Liver (tissue), 9 donors: ENCODE results near the gene MCF2L. TPM values are rescaled to one million over a fixed set of nuclear protein-coding genes. Genes with fewer than 3 reads are reported as not detected.

Experiments used
- DNase-seq: peaks from one replicate; pipeline ENCODE4 v3.0.0-alpha.2; 2017; ENCODE audit warnings: low spot score
- H3K27ac ChIP-seq, 2 donors: one replicate each; pipeline ENCODE4 v1.7.0; 2013; ENCODE audit warnings: inconsistent platforms in 2 of 2, low read length in 2 of 2, control low read depth in 1 of 2, low read depth in 1 of 2, mild to moderate bottlenecking in 1 of 2
- H3K27me3 ChIP-seq, 4 donors: one replicate each; pipeline versions ENCODE4 v1.6.1 to v1.7.0; 2013; ENCODE audit warnings: low read length in 3 of 4, inconsistent platforms in 1 of 4, mild to moderate bottlenecking in 1 of 4, moderate library complexity in 1 of 4; ENCODE audit not compliant: control insufficient read depth in 4 of 4, insufficient read depth in 4 of 4
- H3K36me3 ChIP-seq, 4 donors: one replicate each; pipeline versions ENCODE4 v1.6.1 to v1.7.0; 2013; ENCODE audit warnings: low read length in 3 of 4, mild to moderate bottlenecking in 3 of 4, low read depth in 1 of 4, moderate library complexity in 1 of 4; ENCODE audit not compliant: control insufficient read depth in 4 of 4, insufficient read depth in 3 of 4
- H3K4me1 ChIP-seq, 4 donors: one replicate each; pipeline versions ENCODE4 v1.6.1 to v1.7.0; 2013; ENCODE audit warnings: low read length in 3 of 4, mild to moderate bottlenecking in 3 of 4, moderate library complexity in 1 of 4; ENCODE audit not compliant: control insufficient read depth in 4 of 4, insufficient read depth in 4 of 4
- H3K4me3 ChIP-seq, 3 donors: one replicate each; pipeline versions ENCODE4 v1.6.1 to v1.7.0; 2013; ENCODE audit warnings: low read length in 3 of 3, control low read depth in 1 of 3, low read depth in 1 of 3, mild to moderate bottlenecking in 1 of 3
- H3K9ac ChIP-seq, 2 donors: one replicate each; pipeline ENCODE4 v1.7.0; 2013; ENCODE audit warnings: low read length in 2 of 2, mild to moderate bottlenecking in 2 of 2, moderate library complexity in 2 of 2, control low read depth in 1 of 2, low read depth in 1 of 2
- H3K9me3 ChIP-seq, 4 donors: one replicate each; pipeline versions ENCODE4 v1.6.1 to v1.7.0; 2013; ENCODE audit warnings: low read length in 3 of 4; ENCODE audit not compliant: control insufficient read depth in 4 of 4
- EGR1 ChIP-seq, 2 donors: IDR thresholded peaks; 2 replicates each; pipeline ENCODE4 v1.6.1; 2016 to 2018; ENCODE audit warnings: antibody characterized with exemption in 2 of 2, low read depth in 2 of 2
- FOXA2 ChIP-seq: IDR thresholded peaks from 2 replicates; pipeline ENCODE4 v1.6.1; 2016; ENCODE audit warnings: antibody characterized with exemption
- GABPA ChIP-seq, 2 donors: IDR thresholded peaks in 1 of 2; conservative IDR thresholded peaks in 1 of 2; 2 replicates each; pipeline ENCODE4 v1.6.1; 2016; ENCODE audit warnings: antibody characterized with exemption in 2 of 2, mild to moderate bottlenecking in 1 of 2, moderate library complexity in 1 of 2
- HNF4A ChIP-seq, 2 donors: conservative IDR thresholded peaks; 2 replicates each; pipeline ENCODE4 v1.6.1; 2016; ENCODE audit warnings: antibody characterized with exemption in 2 of 2, mild to moderate bottlenecking in 2 of 2
- HNF4G ChIP-seq: IDR thresholded peaks from 2 replicates; pipeline ENCODE4 v1.6.1; 2016; ENCODE audit warnings: antibody characterized with exemption
- JUND ChIP-seq, 2 donors: IDR thresholded peaks; 2 replicates each; pipeline ENCODE4 v1.6.1; 2016; ENCODE audit warnings: antibody characterized with exemption in 2 of 2
- MAX ChIP-seq: IDR thresholded peaks from 2 replicates; pipeline ENCODE4 v1.6.1; 2016; ENCODE audit warnings: antibody characterized with exemption
- NR2F2 ChIP-seq: IDR thresholded peaks from 2 replicates; pipeline ENCODE4 v1.6.1; 2016; ENCODE audit warnings: antibody characterized with exemption
- RAD21 ChIP-seq, 2 donors: IDR thresholded peaks; 2 replicates each; pipeline ENCODE4 v1.6.1; 2016; ENCODE audit warnings: antibody characterized with exemption in 2 of 2, mild to moderate bottlenecking in 2 of 2
- REST ChIP-seq: IDR thresholded peaks from 2 replicates; pipeline ENCODE4 v1.6.1; 2016; ENCODE audit warnings: antibody characterized with exemption, mild to moderate bottlenecking
- RXRA ChIP-seq, 2 donors: IDR thresholded peaks; 2 replicates each; pipeline ENCODE4 v1.6.1; 2017 to 2018; ENCODE audit warnings: antibody characterized with exemption in 2 of 2, mild to moderate bottlenecking in 1 of 2
- SP1 ChIP-seq: IDR thresholded peaks from 2 replicates; pipeline ENCODE4 v1.6.1; 2018; ENCODE audit warnings: antibody characterized with exemption, mild to moderate bottlenecking
- TAF1 ChIP-seq: conservative IDR thresholded peaks from 2 replicates; pipeline ENCODE4 v1.6.1; 2016; ENCODE audit warnings: antibody characterized with exemption, mild to moderate bottlenecking
- YY1 ChIP-seq: IDR thresholded peaks from 2 replicates; pipeline ENCODE4 v1.6.1; 2016; ENCODE audit warnings: antibody characterized with exemption, mild to moderate bottlenecking
- WGBS: extraction: QIAGEN DNeasy Blood & Tissue Kit; methylation state at CpG from one replicate; pipeline ENCODE4 v1.1.7; 2013; 5-methylcytosine and 5-hydroxymethylcytosine counted together
- polyA plus RNA-seq, 2 donors: library from polyadenylated mRNA; stranded (reverse) in 1 of 2; unstranded in 1 of 2; fragments of 200-250 nt in 1 of 2; fragments of >200 nt in 1 of 2; fragmentation: Nextera tagmentation in 1 of 2; extraction: Ambion mirVana in 1 of 2; gene quantifications; one replicate each; pipeline versions ENCODE4 v1.2.1 to v1.2.3, GENCODE V29; 2013 to 2015
- total RNA-seq, 2 donors: library from RNA; depleted of rRNA; stranded (reverse); fragments of >200 nt; gene quantifications; one replicate each; pipeline ENCODE4 v1.2.3, GENCODE V29; 2014
- TF ChIP-seq, protein P1 (sequence below): IDR thresholded peaks from 2 replicates; pipeline ENCODE4 v1.6.1; 2016; ENCODE audit warnings: antibody characterized with exemption
- TF ChIP-seq, protein P2 (sequence below): IDR thresholded peaks from 2 replicates; pipeline ENCODE4 v1.6.1; 2016; ENCODE audit warnings: antibody characterized with exemption
- donor health status: healthy.
- donor health status: healthy.
- donor health status: healthy.
- donor health status: healthy.
- donor health status: healthy.

MCF2L gene
- total and polyA plus RNA-seq, 4 donors: 2.9 to 12.8 (median 7.1) TPM

GRCh38 chr13:113027566-113027965, 58.6 kb downstream of the MCF2L start:
- H3K4me1 ChIP-seq: peaks cover 10 to 21% (median 15%) of the 10 kb centered on the region in 4 donors

DNA sequence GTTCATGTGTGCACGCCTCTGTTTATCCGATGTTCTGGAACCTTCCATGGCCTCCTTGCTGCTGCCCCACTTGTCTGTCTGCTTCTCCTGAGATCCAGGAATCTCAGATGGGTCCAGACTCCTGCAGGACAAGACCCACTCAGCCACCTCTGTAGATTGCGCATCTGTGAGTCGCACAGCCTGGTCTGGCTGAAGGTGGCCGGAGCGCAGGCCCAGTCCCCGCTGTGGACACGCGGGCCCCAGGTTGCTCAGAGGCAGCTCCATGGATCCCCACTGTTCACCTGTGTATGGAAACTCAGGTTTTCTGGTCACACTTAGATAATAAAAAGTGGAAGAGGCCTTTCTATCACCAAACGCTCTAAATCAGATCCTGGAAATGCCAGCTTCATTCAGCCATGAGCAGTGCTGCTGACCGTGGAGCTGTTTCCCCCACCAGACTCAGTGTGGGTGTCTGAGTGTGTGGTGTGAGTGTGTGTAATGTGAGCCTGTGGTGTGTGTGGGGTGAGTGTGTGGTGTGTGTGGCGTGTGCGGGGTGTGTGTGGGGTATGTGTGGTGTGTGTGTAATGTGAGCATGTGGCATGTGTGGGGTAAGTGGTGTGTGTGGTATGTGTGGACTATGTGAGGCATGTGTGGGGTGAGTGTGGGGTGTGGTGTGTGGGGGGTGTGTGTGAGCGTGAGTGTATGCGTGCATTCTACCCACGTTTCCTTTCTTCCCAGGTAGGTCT, 59.5 kb downstream of the MCF2L start:
- no peak overlapping the region for H3K27ac ChIP-seq
- no peaks in the 10 kb centered on the region for H3K36me3 ChIP-seq
- H3K4me3 ChIP-seq: no peak overlapping the region
- no peaks in the 10 kb centered on the region for H3K27me3 ChIP-seq
- H3K9ac ChIP-seq: no peak overlapping the region
- no peak for DNase-seq
- peaks cover 5 to 12% (median 10%) of the 10 kb centered on the region in 4 donors for H3K4me1 ChIP-seq
- H3K9me3 ChIP-seq: no peaks in the 10 kb centered on the region
- TF ChIP-seq TAF1 (no peak), FOXA2 (no peak), REST (no peak)
- TF ChIP-seq, protein P1, sequence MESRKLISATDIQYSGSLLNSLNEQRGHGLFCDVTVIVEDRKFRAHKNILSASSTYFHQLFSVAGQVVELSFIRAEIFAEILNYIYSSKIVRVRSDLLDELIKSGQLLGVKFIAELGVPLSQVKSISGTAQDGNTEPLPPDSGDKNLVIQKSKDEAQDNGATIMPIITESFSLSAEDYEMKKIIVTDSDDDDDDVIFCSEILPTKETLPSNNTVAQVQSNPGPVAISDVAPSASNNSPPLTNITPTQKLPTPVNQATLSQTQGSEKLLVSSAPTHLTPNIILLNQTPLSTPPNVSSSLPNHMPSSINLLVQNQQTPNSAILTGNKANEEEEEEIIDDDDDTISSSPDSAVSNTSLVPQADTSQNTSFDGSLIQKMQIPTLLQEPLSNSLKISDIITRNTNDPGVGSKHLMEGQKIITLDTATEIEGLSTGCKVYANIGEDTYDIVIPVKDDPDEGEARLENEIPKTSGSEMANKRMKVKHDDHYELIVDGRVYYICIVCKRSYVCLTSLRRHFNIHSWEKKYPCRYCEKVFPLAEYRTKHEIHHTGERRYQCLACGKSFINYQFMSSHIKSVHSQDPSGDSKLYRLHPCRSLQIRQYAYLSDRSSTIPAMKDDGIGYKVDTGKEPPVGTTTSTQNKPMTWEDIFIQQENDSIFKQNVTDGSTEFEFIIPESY: no peak
- TF ChIP-seq, protein P2, sequence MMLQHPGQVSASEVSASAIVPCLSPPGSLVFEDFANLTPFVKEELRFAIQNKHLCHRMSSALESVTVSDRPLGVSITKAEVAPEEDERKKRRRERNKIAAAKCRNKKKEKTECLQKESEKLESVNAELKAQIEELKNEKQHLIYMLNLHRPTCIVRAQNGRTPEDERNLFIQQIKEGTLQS: no peak
- WGBS: 91% methylated on average over 16 of the region's 16 CpGs

More at GRCh38 chr13:113027566-113027965, 58.6 kb downstream of the MCF2L start:
- Histone ChIP-seq H3K27me3 (no peaks in the 10 kb centered on the region), H3K9ac (no peak overlapping the region), H3K36me3 (no peaks in the 10 kb centered on the region), H3K9me3 (no peaks in the 10 kb centered on the region), H3K27ac (no peak overlapping the region), H3K4me3 (no peak overlapping the region)
- TF ChIP-seq REST: no peak
- TF ChIP-seq GABPA (IDR thresholded peaks at IDR 0.05 in 1 of 2, conservative IDR thresholded peaks at IDR 0.05 in 1 of 2): no peak
- no peak for TF ChIP-seq MAX
- TF ChIP-seq RAD21 (IDR thresholded peaks at IDR 0.05): no peak
- TF ChIP-seq RXRA (IDR thresholded peaks at IDR 0.05): no peak
- no peak for TF ChIP-seq NR2F2
- TF ChIP-seq YY1: no peak
- TF ChIP-seq HNF4G: no peak
- TF ChIP-seq, protein P2: no peak
- TF ChIP-seq, protein P1: no peak
- TF ChIP-seq SP1: no peak
- no peak for TF ChIP-seq EGR1 (IDR thresholded peaks at IDR 0.05; ENCODE audit: low read depth in 2 of 2)
- TF ChIP-seq JUND (IDR thresholded peaks at IDR 0.05): no peak
- no peak for TF ChIP-seq TAF1
- TF ChIP-seq HNF4A (conservative IDR thresholded peaks at IDR 0.05): no peak
- 95% methylated on average over 16 of the region's 16 CpGs for WGBS
- DNase-seq: no peak
